ENCODE measurements around the gene RAD51B. TPM values are rescaled to one million over a fixed set of nuclear protein-coding genes. Genes with fewer than 3 reads are reported as not detected.

RAD51B gene
- total and polyA plus RNA-seq, 2 of the 13 experiments (the other 11 are each of a cell fraction or from before 2014, with no cell fraction given): 7.0 to 9.5 TPM

GRCh38 chr14:68619790-68620574 is 800.4 kb downstream of the RAD51B start (continued):
- TF ChIP-seq CENPX (CRISPR knock-in tag; IDR thresholded peaks at IDR 0.05): no peak
- no peak for TF ChIP-seq ZNF138 (CRISPR knock-in tag; IDR thresholded peaks at IDR 0.05; ENCODE audit: low read depth)
- TF ChIP-seq NBN (conservative IDR thresholded peaks at IDR 0.05): no peak
- no peak for TF ChIP-seq ZNF225 (CRISPR knock-in tag; IDR thresholded peaks at IDR 0.05)
- TF ChIP-seq RXRA (CRISPR knock-in tag; IDR thresholded peaks at IDR 0.05): peak; percentile 66; the same call in 1 of the 2 replicates
- TF ChIP-seq, protein P1, sequence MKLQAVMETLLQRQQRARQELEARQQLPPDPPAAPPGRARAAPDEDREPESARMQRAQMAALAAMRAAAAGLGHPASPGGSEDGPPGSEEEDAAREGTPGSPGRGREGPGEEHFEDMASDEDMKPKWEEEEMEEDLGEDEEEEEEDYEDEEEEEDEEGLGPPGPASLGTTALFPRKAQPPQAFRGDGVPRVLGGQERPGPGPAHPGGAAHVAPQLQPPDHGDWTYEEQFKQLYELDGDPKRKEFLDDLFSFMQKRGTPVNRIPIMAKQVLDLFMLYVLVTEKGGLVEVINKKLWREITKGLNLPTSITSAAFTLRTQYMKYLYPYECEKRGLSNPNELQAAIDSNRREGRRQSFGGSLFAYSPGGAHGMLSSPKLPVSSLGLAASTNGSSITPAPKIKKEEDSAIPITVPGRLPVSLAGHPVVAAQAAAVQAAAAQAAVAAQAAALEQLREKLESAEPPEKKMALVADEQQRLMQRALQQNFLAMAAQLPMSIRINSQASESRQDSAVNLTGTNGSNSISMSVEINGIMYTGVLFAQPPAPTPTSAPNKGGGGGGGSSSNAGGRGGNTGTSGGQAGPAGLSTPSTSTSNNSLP (IDR thresholded peaks at IDR 0.05; ENCODE audit: low read depth, low read length): no peak
- TF ChIP-seq PPARG (CRISPR knock-in tag; conservative IDR thresholded peaks at IDR 0.05): no peak
- TF ChIP-seq ZNF441 (CRISPR knock-in tag; IDR thresholded peaks at IDR 0.05; ENCODE audit: borderline replicate concordance): no peak
- TF ChIP-seq, protein P2, sequence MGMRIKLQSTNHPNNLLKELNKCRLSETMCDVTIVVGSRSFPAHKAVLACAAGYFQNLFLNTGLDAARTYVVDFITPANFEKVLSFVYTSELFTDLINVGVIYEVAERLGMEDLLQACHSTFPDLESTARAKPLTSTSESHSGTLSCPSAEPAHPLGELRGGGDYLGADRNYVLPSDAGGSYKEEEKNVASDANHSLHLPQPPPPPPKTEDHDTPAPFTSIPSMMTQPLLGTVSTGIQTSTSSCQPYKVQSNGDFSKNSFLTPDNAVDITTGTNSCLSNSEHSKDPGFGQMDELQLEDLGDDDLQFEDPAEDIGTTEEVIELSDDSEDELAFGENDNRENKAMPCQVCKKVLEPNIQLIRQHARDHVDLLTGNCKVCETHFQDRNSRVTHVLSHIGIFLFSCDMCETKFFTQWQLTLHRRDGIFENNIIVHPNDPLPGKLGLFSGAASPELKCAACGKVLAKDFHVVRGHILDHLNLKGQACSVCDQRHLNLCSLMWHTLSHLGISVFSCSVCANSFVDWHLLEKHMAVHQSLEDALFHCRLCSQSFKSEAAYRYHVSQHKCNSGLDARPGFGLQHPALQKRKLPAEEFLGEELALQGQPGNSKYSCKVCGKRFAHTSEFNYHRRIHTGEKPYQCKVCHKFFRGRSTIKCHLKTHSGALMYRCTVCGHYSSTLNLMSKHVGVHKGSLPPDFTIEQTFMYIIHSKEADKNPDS (CRISPR knock-in tag; IDR thresholded peaks at IDR 0.05): no peak
- TF ChIP-seq TCF12 (IDR thresholded peaks at IDR 0.05): no peak
- no peak for TF ChIP-seq TCF12 (CRISPR knock-in tag; IDR thresholded peaks at IDR 0.05)
- TF ChIP-seq, protein P3, sequence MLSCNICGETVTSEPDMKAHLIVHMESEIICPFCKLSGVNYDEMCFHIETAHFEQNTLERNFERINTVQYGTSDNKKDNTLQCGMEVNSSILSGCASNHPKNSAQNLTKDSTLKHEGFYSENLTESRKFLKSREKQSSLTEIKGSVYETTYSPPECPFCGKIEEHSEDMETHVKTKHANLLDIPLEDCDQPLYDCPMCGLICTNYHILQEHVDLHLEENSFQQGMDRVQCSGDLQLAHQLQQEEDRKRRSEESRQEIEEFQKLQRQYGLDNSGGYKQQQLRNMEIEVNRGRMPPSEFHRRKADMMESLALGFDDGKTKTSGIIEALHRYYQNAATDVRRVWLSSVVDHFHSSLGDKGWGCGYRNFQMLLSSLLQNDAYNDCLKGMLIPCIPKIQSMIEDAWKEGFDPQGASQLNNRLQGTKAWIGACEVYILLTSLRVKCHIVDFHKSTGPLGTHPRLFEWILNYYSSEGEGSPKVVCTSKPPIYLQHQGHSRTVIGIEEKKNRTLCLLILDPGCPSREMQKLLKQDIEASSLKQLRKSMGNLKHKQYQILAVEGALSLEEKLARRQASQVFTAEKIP (CRISPR knock-in tag; IDR thresholded peaks at IDR 0.05; ENCODE audit: borderline replicate concordance): no peak
- TF ChIP-seq FIP1L1 (IDR thresholded peaks at IDR 0.05; ENCODE audit: borderline replicate concordance, insufficient read depth, low read depth, low read length): no peak
- TF ChIP-seq RFX5 (IDR thresholded peaks at IDR 0.05; ENCODE audit: low read depth, low read length): no peak
- no peak for TF ChIP-seq ZC3H13 (CRISPR knock-in tag; IDR thresholded peaks at IDR 0.05)
- no peak for TF ChIP-seq ZNF720 (CRISPR knock-in tag; IDR thresholded peaks at IDR 0.05)
- no peak for TF ChIP-seq HNRNPUL1 (IDR thresholded peaks at IDR 0.05; ENCODE audit: low read depth, low read length)
- no peak for TF ChIP-seq TOPORS (CRISPR knock-in tag; IDR thresholded peaks at IDR 0.05)
- TF ChIP-seq, protein P4, sequence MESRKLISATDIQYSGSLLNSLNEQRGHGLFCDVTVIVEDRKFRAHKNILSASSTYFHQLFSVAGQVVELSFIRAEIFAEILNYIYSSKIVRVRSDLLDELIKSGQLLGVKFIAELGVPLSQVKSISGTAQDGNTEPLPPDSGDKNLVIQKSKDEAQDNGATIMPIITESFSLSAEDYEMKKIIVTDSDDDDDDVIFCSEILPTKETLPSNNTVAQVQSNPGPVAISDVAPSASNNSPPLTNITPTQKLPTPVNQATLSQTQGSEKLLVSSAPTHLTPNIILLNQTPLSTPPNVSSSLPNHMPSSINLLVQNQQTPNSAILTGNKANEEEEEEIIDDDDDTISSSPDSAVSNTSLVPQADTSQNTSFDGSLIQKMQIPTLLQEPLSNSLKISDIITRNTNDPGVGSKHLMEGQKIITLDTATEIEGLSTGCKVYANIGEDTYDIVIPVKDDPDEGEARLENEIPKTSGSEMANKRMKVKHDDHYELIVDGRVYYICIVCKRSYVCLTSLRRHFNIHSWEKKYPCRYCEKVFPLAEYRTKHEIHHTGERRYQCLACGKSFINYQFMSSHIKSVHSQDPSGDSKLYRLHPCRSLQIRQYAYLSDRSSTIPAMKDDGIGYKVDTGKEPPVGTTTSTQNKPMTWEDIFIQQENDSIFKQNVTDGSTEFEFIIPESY (CRISPR knock-in tag; IDR thresholded peaks at IDR 0.05): no peak
- TF ChIP-seq, protein P5, sequence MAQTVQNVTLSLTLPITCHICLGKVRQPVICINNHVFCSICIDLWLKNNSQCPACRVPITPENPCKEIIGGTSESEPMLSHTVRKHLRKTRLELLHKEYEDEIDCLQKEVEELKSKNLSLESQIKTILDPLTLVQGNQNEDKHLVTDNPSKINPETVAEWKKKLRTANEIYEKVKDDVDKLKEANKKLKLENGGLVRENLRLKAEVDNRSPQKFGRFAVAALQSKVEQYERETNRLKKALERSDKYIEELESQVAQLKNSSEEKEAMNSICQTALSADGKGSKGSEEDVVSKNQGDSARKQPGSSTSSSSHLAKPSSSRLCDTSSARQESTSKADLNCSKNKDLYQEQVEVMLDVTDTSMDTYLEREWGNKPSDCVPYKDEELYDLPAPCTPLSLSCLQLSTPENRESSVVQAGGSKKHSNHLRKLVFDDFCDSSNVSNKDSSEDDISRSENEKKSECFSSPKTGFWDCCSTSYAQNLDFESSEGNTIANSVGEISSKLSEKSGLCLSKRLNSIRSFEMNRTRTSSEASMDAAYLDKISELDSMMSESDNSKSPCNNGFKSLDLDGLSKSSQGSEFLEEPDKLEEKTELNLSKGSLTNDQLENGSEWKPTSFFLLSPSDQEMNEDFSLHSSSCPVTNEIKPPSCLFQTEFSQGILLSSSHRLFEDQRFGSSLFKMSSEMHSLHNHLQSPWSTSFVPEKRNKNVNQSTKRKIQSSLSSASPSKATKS (CRISPR knock-in tag; IDR thresholded peaks at IDR 0.05): no peak

All from HepG2 (cell line).